ENCODE results near the gene AKAP12. TPM values are rescaled to one million over a fixed set of nuclear protein-coding genes. Genes with fewer than 3 reads are reported as not detected.

The AKAP12 gene
- polyA plus RNA-seq, 1 donor from 2014 or later = 21.5 TPM

DNA sequence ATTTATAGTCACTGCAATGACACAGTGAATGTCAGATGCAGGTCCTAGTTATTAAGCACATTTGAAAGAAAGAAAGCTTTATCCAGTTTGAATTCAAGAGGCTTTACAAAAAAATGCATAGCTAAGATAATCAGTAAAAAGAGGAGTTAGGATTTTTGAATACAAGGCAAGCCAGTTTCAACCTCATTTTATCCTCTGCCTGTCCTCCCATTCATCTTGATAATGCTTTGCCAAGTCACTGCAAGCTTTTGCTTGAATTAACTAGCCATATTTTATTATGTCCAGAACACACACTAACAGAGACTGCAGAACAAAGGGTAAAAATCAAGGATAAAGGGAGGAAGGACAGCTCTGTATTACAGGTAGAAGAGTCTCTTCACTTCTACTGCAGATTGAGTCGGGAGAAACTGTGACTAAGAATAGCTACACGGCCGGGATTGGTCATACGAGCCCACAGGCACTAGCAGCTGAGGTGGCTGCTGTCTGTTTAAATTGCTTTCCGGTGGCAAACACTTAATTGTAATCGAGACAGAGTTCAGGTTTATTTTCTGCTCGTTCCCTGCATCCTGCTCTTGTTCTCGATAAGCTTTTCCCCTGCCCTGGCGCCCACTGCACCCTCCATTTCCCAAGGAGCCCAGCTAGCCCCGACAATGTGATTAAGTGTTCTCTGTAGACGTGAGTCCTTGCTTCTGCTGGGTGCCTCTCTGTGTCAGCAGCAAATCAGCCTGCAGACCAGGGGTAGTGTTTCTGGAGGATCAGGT is 30.5 kb upstream of the AKAP12 start (continued):
- TF ChIP-seq MXI1 (conservative IDR thresholded peaks at IDR 0.05; ENCODE audit: poor library complexity, severe bottlenecking) = no peak
- no peak for TF ChIP-seq TAF1 (IDR thresholded peaks at IDR 0.05; ENCODE audit: low read depth)
- TF ChIP-seq EZH2 (IDR thresholded peaks at IDR 0.05; ENCODE audit: borderline replicate concordance, insufficient read depth, low read length, poor library complexity, severe bottlenecking) = no peak
- TF ChIP-seq RAD21 (conservative IDR thresholded peaks at IDR 0.05) = no peak
- no peak for TF ChIP-seq POLR2AphosphoS5 (IDR thresholded peaks at IDR 0.05)

DNA sequence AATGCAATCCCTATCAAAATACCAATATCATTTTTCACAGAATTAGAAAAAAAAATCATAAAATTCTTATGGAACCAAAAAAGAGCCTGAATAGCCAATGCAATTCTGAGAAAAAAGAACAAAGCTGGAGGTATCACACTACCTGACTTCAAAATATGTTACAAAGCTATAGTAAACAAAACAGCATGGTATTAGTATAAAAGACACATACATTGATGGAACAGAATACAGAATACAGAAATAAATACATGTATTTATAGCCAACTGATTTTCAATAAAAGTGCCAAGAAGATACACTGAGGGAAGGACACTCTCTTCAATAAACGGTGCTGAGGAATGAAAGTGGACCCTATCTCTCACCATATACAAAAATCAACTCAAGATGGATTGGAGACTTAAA is 28.7 kb upstream of the AKAP12 start:
- TF ChIP-seq, protein P1, sequence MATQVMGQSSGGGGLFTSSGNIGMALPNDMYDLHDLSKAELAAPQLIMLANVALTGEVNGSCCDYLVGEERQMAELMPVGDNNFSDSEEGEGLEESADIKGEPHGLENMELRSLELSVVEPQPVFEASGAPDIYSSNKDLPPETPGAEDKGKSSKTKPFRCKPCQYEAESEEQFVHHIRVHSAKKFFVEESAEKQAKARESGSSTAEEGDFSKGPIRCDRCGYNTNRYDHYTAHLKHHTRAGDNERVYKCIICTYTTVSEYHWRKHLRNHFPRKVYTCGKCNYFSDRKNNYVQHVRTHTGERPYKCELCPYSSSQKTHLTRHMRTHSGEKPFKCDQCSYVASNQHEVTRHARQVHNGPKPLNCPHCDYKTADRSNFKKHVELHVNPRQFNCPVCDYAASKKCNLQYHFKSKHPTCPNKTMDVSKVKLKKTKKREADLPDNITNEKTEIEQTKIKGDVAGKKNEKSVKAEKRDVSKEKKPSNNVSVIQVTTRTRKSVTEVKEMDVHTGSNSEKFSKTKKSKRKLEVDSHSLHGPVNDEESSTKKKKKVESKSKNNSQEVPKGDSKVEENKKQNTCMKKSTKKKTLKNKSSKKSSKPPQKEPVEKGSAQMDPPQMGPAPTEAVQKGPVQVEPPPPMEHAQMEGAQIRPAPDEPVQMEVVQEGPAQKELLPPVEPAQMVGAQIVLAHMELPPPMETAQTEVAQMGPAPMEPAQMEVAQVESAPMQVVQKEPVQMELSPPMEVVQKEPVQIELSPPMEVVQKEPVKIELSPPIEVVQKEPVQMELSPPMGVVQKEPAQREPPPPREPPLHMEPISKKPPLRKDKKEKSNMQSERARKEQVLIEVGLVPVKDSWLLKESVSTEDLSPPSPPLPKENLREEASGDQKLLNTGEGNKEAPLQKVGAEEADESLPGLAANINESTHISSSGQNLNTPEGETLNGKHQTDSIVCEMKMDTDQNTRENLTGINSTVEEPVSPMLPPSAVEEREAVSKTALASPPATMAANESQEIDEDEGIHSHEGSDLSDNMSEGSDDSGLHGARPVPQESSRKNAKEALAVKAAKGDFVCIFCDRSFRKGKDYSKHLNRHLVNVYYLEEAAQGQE (IDR thresholded peaks at IDR 0.05; ENCODE audit: borderline replicate concordance) = no peak
- TF ChIP-seq MXI1 (conservative IDR thresholded peaks at IDR 0.05; ENCODE audit: poor library complexity, severe bottlenecking) (no peak), TAF1 (IDR thresholded peaks at IDR 0.05; ENCODE audit: low read depth) (no peak), SMC3 (conservative IDR thresholded peaks at IDR 0.05; ENCODE audit: poor library complexity) (no peak)
- Histone ChIP-seq H3K27me3 (ENCODE audit: insufficient read depth, low read depth, low read length) (no peaks in the 10 kb centered on the region), H3K4me2 (ENCODE audit: low read length) (no peak overlapping the region), H4K20me1 (ENCODE audit: insufficient read depth) (no peaks in the 10 kb centered on the region), H3F3A (ENCODE audit: insufficient read depth, low read length, poor library complexity, severe bottlenecking) (no peaks in the 10 kb centered on the region), H3K36me3 (ENCODE audit: insufficient read depth, low read length) (no peaks in the 10 kb centered on the region), H3K79me2 (replicated peaks; ENCODE audit: insufficient read depth, low read length) (no peaks in the 10 kb centered on the region), H3K9me3 (ENCODE audit: low read length) (no peaks in the 10 kb centered on the region), H3K9ac (ENCODE audit: low read length) (no peak overlapping the region), H3K9me2 (ENCODE audit: insufficient read depth, low read length) (no peaks in the 10 kb centered on the region), H3K27ac (ENCODE audit: low read length) (no peak overlapping the region), H2AFZ (ENCODE audit: low read depth, low read length) (no peak overlapping the region), H3K4me3 (ENCODE audit: low read length) (no peak overlapping the region)

DNA sequence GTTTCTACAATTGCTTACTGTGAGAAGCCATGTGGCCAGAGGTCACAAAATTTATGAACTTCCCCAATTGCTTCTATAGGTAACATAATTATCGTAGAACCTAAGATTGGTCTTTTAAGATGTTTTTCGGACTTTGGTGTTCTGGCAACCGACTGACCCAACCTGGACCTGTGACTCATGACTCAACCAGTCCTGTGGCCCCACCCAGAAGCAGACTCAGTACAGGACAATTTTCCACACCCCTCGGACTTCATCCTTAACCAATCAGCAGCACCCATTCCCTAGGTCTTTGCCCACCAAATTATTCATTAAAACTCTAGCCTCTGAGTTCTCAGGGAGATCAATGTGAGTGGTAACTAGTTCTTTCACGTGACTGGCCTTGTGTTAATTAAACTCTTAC is 26.4 kb upstream of the AKAP12 start:
- TF ChIP-seq TAF1 (IDR thresholded peaks at IDR 0.05; ENCODE audit: low read depth) = no peak
- TF ChIP-seq MXI1 (conservative IDR thresholded peaks at IDR 0.05; ENCODE audit: poor library complexity, severe bottlenecking) = no peak
- TF ChIP-seq, protein P1 (IDR thresholded peaks at IDR 0.05; ENCODE audit: borderline replicate concordance) = no peak
- TF ChIP-seq EP300 (conservative IDR thresholded peaks at IDR 0.05; ENCODE audit: poor library complexity, severe bottlenecking) = no peak
- no peak overlapping the region for H3K4me3 ChIP-seq (ENCODE audit: low read length)
- no peaks in the 10 kb centered on the region for H3K27me3 ChIP-seq (ENCODE audit: insufficient read depth, low read depth, low read length)
- no peaks in the 10 kb centered on the region for H3F3A ChIP-seq (ENCODE audit: insufficient read depth, low read length, poor library complexity, severe bottlenecking)
- no peak overlapping the region for H3K9ac ChIP-seq (ENCODE audit: low read length)
- no peaks in the 10 kb centered on the region for H3K79me2 ChIP-seq (replicated peaks; ENCODE audit: insufficient read depth, low read length)
- no peaks in the 10 kb centered on the region for H3K9me3 ChIP-seq (ENCODE audit: low read length)
- H3K4me2 ChIP-seq (ENCODE audit: low read length) = no peak overlapping the region
- no peak overlapping the region for H2AFZ ChIP-seq (ENCODE audit: low read depth, low read length)
- no peaks in the 10 kb centered on the region for H4K20me1 ChIP-seq (ENCODE audit: insufficient read depth)
- H3K27ac ChIP-seq (ENCODE audit: low read length) = no peak overlapping the region
- H3K9me2 ChIP-seq (ENCODE audit: insufficient read depth, low read length) = no peaks in the 10 kb centered on the region
- H3K36me3 ChIP-seq (ENCODE audit: insufficient read depth, low read length) = no peaks in the 10 kb centered on the region

All from neural cell (in vitro differentiated cells).